Stomach smooth muscle (tissue), 2 donors: Measurements from ENCODE around the gene CWC15.

Experiments used
- H3K27ac ChIP-seq: one replicate; pipeline ENCODE4 v1.7.0; 2013; ENCODE audit warnings: mild to moderate bottlenecking, low read length, inconsistent platforms
- H3K27me3 ChIP-seq, 2 donors: one replicate each; pipeline ENCODE4 v1.7.0; 2013; ENCODE audit warnings: low read length in 2 of 2; ENCODE audit not compliant: insufficient read depth in 2 of 2, control insufficient read depth in 1 of 2
- H3K36me3 ChIP-seq, 2 donors: one replicate each; pipeline ENCODE4 v1.7.0; 2013; ENCODE audit warnings: low read length in 2 of 2; ENCODE audit not compliant: control insufficient read depth in 2 of 2, insufficient read depth in 2 of 2
- H3K4me1 ChIP-seq: one replicate; pipeline ENCODE4 v1.7.0; 2013; ENCODE audit warnings: low read length; ENCODE audit not compliant: control insufficient read depth, insufficient read depth
- H3K4me3 ChIP-seq, 2 donors: one replicate each; pipeline ENCODE4 v1.7.0; 2013; ENCODE audit warnings: low read length in 2 of 2
- H3K9ac ChIP-seq, 2 donors: one replicate each; pipeline ENCODE4 v1.7.0; 2013; ENCODE audit warnings: low read length in 2 of 2, mild to moderate bottlenecking in 1 of 2
- H3K9me3 ChIP-seq, 2 donors: one replicate each; pipeline ENCODE4 v1.7.0; 2013; ENCODE audit warnings: low read length in 2 of 2; ENCODE audit not compliant: control insufficient read depth in 2 of 2
- donor health status: healthy.
- donor health status: Pancreatic carcinoma.

The CWC15 gene

DNA sequence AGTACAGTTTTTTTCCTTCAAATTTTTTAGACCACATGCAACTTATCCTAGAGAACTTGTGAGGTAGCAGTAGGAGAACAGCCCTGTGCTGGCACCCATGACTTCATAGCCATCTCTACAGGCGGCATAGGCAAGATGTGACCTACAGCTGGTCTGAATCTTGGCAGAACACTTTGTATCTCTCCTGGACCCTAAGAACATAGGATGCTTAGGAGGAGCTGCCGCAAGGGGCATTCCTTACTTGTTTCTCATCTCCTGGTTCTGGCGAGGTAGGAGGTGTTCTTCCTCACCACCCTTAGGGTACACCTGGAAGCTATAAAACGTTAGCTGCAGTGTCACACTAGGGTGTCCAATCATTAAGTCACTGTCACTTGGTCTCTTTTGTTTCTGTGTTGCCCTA, 16.4 kb downstream of the CWC15 start:
- no peak overlapping the region for H3K4me3 ChIP-seq
- no peak overlapping the region for H3K27ac ChIP-seq
- no peaks in the 10 kb centered on the region for H3K4me1 ChIP-seq
- H3K9me3 ChIP-seq = no peaks in the 10 kb centered on the region
- H3K36me3 ChIP-seq = peaks cover 15 to 19% of the 10 kb centered on the region in 2 donors
- no peak overlapping the region for H3K9ac ChIP-seq
- H3K27me3 ChIP-seq = no peaks in the 10 kb centered on the region

DNA sequence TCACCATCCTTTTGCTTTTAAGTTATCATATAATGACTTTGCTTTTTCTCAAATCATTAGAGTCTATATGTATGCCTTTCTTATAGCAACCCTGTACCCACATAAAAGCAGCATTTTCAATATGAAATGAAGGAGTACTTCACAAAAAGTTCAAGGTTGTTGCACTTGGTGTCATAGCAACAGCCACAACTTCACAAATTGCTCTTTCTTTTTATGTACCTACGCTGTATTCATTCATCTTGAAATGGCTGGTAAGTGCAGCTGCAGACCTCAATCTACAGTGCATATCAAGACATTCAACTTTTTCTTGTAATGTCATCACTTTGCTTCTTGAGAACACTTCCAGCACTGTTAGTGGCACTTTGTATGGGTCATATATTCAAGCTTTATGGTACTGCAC, 18.6 kb downstream of the CWC15 start:
- H3K9ac ChIP-seq = no peak overlapping the region

DNA sequence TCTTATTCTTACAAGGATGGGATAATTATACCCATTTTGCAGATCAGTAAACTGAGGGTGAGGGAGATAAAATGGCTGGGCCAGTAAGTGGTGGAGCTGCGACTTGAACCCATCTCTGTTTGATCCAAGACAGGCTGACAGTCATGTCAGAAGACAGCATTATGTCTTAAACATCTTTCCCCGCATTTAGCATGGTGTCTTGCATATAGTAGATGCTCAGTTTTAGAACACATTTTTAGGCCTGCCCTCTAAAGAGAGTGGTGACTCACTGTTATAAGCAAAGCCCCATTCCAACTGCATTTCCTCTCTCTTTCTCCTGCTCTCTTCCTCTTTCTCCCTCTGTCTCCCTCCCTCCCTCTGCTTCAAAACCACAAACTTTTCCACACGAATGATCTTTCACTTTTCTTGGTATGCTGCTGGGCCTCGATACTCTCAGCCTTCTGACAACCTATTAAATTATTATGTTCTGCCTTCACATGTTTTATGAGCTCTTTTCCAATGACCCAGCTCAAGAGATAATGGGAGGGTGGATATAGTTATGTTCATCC, 25.2 kb downstream of the CWC15 start:
- no peak overlapping the region for H3K4me3 ChIP-seq

More for the DNA sequence above, 18.6 kb downstream of the CWC15 start:
- Histone ChIP-seq H3K36me3 (peaks cover 5 to 6% of the 10 kb centered on the region in 2 donors), H3K4me1 (no peaks in the 10 kb centered on the region), H3K27ac (no peak overlapping the region), H3K27me3 (no peaks in the 10 kb centered on the region), H3K9me3 (no peaks in the 10 kb centered on the region), H3K4me3 (no peak overlapping the region)

DNA sequence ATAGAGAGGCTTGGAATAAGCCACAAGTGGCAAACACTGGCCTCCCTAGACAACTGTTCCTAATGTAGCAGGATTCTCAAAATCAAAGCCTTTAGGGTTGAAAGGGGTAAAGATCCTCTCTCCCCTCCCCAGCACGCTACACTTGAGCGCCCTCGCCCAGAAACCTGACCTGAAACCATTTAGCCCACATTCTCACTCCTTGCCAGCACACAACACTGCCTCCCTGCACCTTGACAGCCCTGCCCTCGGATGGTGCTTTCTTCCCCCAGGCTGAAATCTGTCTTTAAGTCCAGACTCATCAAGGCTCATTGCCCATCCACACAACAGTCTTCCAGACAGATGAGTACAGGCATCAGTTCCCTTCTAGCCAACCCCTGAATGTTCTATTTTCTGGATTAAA, 26.5 kb downstream of the CWC15 start:
- no peaks in the 10 kb centered on the region for H3K4me1 ChIP-seq
- no peak overlapping the region for H3K9ac ChIP-seq
- no peaks in the 10 kb centered on the region for H3K9me3 ChIP-seq
- no peak overlapping the region for H3K4me3 ChIP-seq
- H3K27me3 ChIP-seq = no peaks in the 10 kb centered on the region
- H3K27ac ChIP-seq = no peak overlapping the region
- H3K36me3 ChIP-seq = no peaks in the 10 kb centered on the region

More for the DNA sequence above, 25.2 kb downstream of the CWC15 start:
- Histone ChIP-seq H3K27me3 (no peaks in the 10 kb centered on the region), H3K4me1 (no peaks in the 10 kb centered on the region), H3K36me3 (no peaks in the 10 kb centered on the region), H3K9ac (no peak overlapping the region), H3K27ac (no peak overlapping the region), H3K9me3 (no peaks in the 10 kb centered on the region)

DNA sequence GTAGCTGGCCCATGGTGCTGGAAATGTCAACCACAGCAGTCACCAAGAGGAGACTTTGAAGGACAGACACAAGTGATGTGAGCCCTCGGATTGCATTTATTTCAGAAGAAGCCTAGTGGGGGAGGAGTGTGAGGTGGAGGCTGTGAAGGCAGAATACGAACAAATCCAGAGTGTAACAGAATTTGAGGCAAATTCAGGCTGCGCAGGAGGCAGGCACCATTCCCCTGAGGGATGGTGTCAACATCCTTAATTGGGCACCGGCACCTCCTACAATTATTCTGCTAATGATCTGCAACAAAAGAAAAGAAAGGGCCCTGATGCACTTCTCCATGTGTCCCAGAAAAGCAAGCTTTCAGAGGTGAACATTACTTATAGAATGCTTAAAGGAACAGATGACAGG, 32.2 kb downstream of the CWC15 start:
- Histone ChIP-seq H3K36me3 (no peaks in the 10 kb centered on the region), H3K4me3 (no peak overlapping the region), H3K27me3 (no peaks in the 10 kb centered on the region), H3K4me1 (peaks cover 8% of the 10 kb centered on the region), H3K9me3 (no peaks in the 10 kb centered on the region), H3K27ac (no peak overlapping the region), H3K9ac (no peak overlapping the region)

DNA sequence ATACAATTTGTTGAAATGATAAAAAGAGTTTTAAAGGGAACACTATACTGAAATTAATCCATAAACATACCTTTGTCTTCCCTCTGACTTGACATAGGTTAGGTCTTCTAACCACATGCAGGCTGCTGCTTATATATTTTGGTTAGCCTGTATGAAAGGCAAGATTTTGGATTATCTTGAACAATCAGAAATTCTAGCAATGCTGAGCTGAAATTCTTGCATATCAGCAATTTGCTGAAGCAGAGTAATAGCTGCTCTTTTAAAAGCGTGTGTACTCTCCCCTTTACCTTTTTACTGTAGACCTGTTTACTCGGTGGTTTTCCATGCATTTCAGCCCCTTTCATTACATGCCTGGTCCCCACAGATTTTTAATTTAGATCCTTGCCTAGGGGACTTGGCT, 34.0 kb downstream of the CWC15 start:
- H3K4me1 ChIP-seq = peaks cover 8% of the 10 kb centered on the region
- H3K4me3 ChIP-seq = no peak overlapping the region
- no peak overlapping the region for H3K27ac ChIP-seq
- H3K36me3 ChIP-seq = no peaks in the 10 kb centered on the region
- H3K9ac ChIP-seq = no peak overlapping the region
- no peaks in the 10 kb centered on the region for H3K27me3 ChIP-seq
- no peaks in the 10 kb centered on the region for H3K9me3 ChIP-seq

DNA sequence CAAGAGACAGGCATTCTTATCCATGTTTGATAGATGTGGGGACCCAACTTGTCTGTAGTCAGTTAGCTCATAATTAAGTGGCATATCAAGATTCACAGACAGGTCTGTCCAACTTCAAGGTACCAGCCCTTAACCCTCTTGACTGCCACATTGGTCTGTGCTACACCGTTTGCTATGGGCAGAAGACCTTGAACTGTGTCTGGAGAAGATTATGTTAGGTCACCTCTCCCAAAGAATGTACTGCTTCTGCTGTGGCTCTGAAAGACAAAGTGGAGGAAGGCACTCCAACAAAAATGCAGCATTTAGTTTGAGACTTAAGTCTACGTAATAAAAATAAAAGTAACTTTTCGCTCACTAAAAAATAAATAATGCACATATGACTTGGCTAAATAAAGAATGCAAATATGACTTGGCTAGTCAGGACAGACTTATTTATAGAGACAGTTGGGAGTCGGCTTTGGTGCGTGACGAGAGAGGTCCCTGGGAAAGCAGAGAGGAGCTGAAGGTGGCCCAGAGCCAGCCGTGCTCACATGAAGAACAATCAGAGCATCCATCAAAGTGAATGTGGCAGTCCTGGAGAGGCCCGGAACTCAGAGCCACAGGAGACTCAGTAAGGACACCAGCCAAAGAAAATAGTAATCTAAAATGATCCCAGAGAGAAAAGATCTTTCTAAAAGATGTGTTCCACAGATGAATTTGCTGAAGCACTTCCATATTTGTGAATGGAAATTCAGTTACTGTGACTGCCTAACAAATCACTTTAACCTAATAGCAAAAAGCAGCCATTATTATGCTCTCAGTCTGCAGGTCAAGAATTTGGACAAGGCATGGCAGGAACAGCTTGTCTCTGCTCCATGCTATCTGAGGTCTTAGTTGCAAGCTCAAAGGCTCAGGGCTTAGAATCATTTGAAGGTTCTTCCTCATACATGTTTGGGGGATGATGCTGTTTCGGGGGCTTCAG, 35.0 kb downstream of the CWC15 start:
- no peaks in the 10 kb centered on the region for H3K36me3 ChIP-seq
- peak overlapping the region in 1 of 2 donors; percentile 0 for H3K4me3 ChIP-seq
- no peak overlapping the region for H3K27ac ChIP-seq
- no peaks in the 10 kb centered on the region for H3K27me3 ChIP-seq
- H3K9ac ChIP-seq = no peak overlapping the region
- peaks cover 12% of the 10 kb centered on the region for H3K4me1 ChIP-seq
- H3K9me3 ChIP-seq = no peaks in the 10 kb centered on the region

DNA sequence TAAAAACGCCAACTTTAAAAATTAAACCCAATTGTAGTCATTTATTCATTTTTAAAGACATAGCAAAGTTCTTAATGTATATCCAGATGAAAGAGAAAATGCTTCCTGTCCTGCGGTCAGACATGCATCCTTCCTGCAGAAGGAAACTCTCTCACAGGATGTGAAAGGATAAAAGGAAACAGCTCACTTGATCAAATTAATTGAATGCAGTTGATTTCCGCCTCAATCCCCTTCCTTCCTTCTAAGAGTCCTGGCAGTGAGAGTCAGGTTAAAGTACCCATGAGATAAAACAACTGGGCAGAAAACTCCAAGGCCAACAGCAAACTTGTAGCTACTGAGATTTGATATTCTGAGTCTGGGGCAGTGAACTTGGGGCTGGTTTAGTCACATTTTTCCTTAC, 38.5 kb downstream of the CWC15 start:
- H3K9ac ChIP-seq = no peak overlapping the region
- no peaks in the 10 kb centered on the region for H3K9me3 ChIP-seq
- no peak overlapping the region for H3K4me3 ChIP-seq
- peaks cover 12% of the 10 kb centered on the region for H3K4me1 ChIP-seq
- no peaks in the 10 kb centered on the region for H3K36me3 ChIP-seq
- no peak overlapping the region for H3K27ac ChIP-seq
- no peaks in the 10 kb centered on the region for H3K27me3 ChIP-seq

DNA sequence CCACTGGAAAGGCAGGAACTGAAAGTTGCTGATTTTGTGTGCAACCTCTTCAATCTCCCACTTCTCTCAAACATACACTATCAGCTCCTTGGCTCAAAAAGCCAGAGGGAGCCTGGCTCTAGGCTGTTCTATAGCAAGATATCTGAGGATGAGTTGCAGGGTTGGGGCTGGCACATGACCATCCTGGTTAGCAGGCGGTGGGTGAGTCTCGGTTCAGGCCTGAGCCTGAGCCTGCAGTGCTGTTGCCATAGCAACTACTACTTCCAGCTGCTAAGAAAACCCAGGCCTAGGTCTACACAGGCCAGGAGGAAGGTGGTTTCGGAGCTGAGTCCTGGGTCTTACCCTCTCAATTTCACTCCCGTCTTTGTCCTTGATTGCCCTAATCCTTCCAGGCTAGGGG, 39.0 kb downstream of the CWC15 start:
- Histone ChIP-seq H3K27me3 (no peaks in the 10 kb centered on the region), H3K36me3 (no peaks in the 10 kb centered on the region), H3K4me1 (peaks cover 12% of the 10 kb centered on the region), H3K27ac (no peak overlapping the region), H3K9ac (no peak overlapping the region), H3K4me3 (no peak overlapping the region), H3K9me3 (no peaks in the 10 kb centered on the region)

DNA sequence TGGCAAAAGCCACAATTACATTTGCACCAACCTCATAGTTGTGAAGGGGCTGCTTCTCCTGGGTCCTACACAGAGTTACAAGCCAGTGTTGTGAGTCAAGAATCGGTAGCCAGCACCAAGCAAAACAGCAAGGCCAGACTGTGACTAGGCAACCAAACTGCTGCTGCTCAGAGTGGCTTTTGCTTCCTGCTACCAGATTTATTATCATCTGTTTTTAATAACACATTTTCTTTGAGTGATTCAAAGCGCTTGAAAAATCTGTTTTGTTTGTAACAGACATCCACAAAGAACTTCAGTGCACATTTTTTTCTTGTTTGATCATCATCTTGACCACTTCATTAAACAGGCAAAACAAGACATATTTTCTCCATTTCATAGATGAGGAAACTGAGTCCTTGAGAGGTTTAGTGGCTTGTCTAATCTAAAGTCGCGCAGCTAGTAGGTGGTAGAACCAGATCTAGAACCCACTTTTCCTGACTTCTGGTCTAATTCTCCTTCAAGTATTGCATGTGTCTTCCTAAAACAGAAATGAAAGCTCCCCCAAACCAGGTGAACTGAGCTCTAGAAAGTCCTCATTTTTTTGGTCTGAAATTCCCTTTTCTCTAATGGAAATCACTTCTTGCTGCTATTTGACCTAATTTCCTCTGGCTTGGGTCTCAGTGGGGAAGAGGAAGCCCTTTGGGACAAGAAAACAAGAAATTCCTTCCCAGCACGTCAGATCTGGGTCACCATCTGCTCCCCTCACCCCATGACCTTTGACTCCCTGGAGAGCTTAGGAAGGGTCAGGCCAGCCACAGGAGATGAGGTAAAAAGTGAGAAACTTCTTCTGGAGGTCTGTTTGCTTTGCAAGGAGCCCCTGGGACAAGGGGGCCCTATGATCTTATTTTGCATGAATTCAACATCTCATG, 39.9 kb downstream of the CWC15 start:
- Histone ChIP-seq H3K9me3 (no peaks in the 10 kb centered on the region), H3K9ac (no peak overlapping the region), H3K27me3 (no peaks in the 10 kb centered on the region), H3K4me1 (peaks cover 9% of the 10 kb centered on the region), H3K27ac (no peak overlapping the region), H3K4me3 (no peak overlapping the region), H3K36me3 (no peaks in the 10 kb centered on the region)
